Neural cell (in vitro differentiated cells): Measurements from ENCODE around the gene IFT52. TPM values are rescaled to one million over a fixed set of nuclear protein-coding genes. Genes with fewer than 3 reads are reported as not detected.

ENCODE experiments used
- H2AFZ ChIP-seq: fragments of 200-600, 300-800 bp; sonication (generic), shearing (Covaris generic); 2 replicates; pipeline ENCODE4 v1.6.0; 2014; ENCODE audit warnings: low read depth, mild to moderate bottlenecking, antibody characterized with exemption, low read length, moderate library complexity
- H3F3A ChIP-seq: fragments of 200-600 bp; shearing (Covaris generic); 2 replicates; pipeline ENCODE4 v1.6.1; 2016; ENCODE audit warnings: mild to moderate bottlenecking, moderate library complexity, mixed read lengths, antibody characterized with exemption, low read length; ENCODE audit not compliant: insufficient read depth, poor library complexity, severe bottlenecking
- H3K27ac ChIP-seq: fragments of 200-600, 300-800 bp; sonication (generic), shearing (Covaris generic); 2 replicates; pipeline ENCODE4 v1.5.1; 2014; ENCODE audit warnings: mild to moderate bottlenecking, low read length, moderate library complexity
- H3K27me3 ChIP-seq: fragments of 300-800, 200-600 bp; sonication (generic), shearing (Covaris generic); 2 replicates; pipeline ENCODE4 v1.6.0; 2014; ENCODE audit warnings: mild to moderate bottlenecking, low read depth, low read length, moderate library complexity; ENCODE audit not compliant: insufficient read depth
- H3K36me3 ChIP-seq: fragments of 300-800, 200-600 bp; sonication (generic), shearing (Covaris generic); 2 replicates; pipeline ENCODE4 v1.5.1; 2014; ENCODE audit warnings: mild to moderate bottlenecking, antibody characterized with exemption, low read length, moderate library complexity; ENCODE audit not compliant: insufficient read depth
- H3K4me2 ChIP-seq: fragments of 300-800, 200-600 bp; sonication (generic), shearing (Covaris generic); 2 replicates; pipeline ENCODE4 v1.6.0; 2014; ENCODE audit warnings: mild to moderate bottlenecking, low read length
- H3K4me3 ChIP-seq: fragments of 300-800, 200-600 bp; sonication (generic), shearing (Covaris generic); 2 replicates; pipeline ENCODE4 v1.5.1; 2014; ENCODE audit warnings: mild to moderate bottlenecking, low read length, moderate library complexity
- H3K79me2 ChIP-seq: fragments of 200-600 bp; shearing (Covaris generic); replicated peaks from 2 replicates; pipeline ENCODE4 v1.6.0; 2014; ENCODE audit warnings: mild to moderate bottlenecking, low read length, moderate library complexity; ENCODE audit not compliant: insufficient read depth
- H3K9ac ChIP-seq: fragments of 300-800, 200-600 bp; sonication (generic), shearing (Covaris generic); 2 replicates; pipeline ENCODE4 v1.6.1; 2016; ENCODE audit warnings: mild to moderate bottlenecking, low read length, mixed read lengths
- H3K9me2 ChIP-seq: fragments of 200-600 bp; shearing (Covaris generic); 2 replicates; pipeline ENCODE4 v1.6.1; 2016; ENCODE audit warnings: mild to moderate bottlenecking, low read length, mixed read lengths; ENCODE audit not compliant: insufficient read depth
- H3K9me3 ChIP-seq: fragments of 200-600, 300-800 bp; sonication (generic), shearing (Covaris generic); 2 replicates; pipeline ENCODE4 v1.6.1; 2016; ENCODE audit warnings: mild to moderate bottlenecking, mixed run types, low read length, moderate library complexity, mixed read lengths
- H4K20me1 ChIP-seq: fragments of 200-600 bp; shearing (Covaris generic); 2 replicates; pipeline ENCODE4 v1.6.1; 2016; ENCODE audit warnings: mild to moderate bottlenecking, mixed run types; ENCODE audit not compliant: insufficient read depth
- EP300 ChIP-seq: fragments of 450-650 bp; conservative IDR thresholded peaks from 2 replicates; pipeline ENCODE4 v1.6.1; 2014; ENCODE audit warnings: antibody characterized with exemption, mild to moderate bottlenecking, moderate library complexity; ENCODE audit not compliant: poor library complexity, severe bottlenecking
- EZH2 ChIP-seq: fragments of 200-600, 300-800 bp; shearing (Covaris generic), sonication (generic); IDR thresholded peaks from 2 replicates; pipeline ENCODE4 v1.6.1; 2014; ENCODE audit warnings: antibody characterized with exemption, low read length, borderline replicate concordance, mild to moderate bottlenecking; ENCODE audit not compliant: insufficient read depth, poor library complexity, severe bottlenecking
- MXI1 ChIP-seq: fragments of 450-650 bp; conservative IDR thresholded peaks from 2 replicates; pipeline ENCODE4 v1.6.1; 2014; ENCODE audit warnings: antibody characterized with exemption, mild to moderate bottlenecking; ENCODE audit not compliant: poor library complexity, severe bottlenecking
- POLR2AphosphoS5 ChIP-seq: IDR thresholded peaks from 2 replicates; pipeline ENCODE4 v1.6.1; 2012
- RAD21 ChIP-seq: fragments of 450-650 bp; conservative IDR thresholded peaks from 2 replicates; pipeline ENCODE4 v1.6.1; 2014; ENCODE audit warnings: antibody characterized with exemption, mild to moderate bottlenecking, moderate library complexity
- TAF1 ChIP-seq: IDR thresholded peaks from 2 replicates; pipeline ENCODE4 v1.6.1; 2012; ENCODE audit warnings: low read depth
- polyA plus RNA-seq: library from polyadenylated mRNA; depleted of rRNA; stranded (reverse); fragments of >200 nt; gene quantifications from 2 replicates; pipeline ENCODE4 v1.2.3, GENCODE V29; 2014
- TF ChIP-seq, protein P1 (sequence below): fragments of 450-650 bp; IDR thresholded peaks from 2 replicates; pipeline ENCODE4 v1.5.1; 2014; ENCODE audit warnings: antibody characterized with exemption, mild to moderate bottlenecking, moderate library complexity; ENCODE audit not compliant: poor library complexity, severe bottlenecking

The IFT52 gene
- polyA plus RNA-seq, 1 donor from 2014 or later, result 144 TPM

DNA sequence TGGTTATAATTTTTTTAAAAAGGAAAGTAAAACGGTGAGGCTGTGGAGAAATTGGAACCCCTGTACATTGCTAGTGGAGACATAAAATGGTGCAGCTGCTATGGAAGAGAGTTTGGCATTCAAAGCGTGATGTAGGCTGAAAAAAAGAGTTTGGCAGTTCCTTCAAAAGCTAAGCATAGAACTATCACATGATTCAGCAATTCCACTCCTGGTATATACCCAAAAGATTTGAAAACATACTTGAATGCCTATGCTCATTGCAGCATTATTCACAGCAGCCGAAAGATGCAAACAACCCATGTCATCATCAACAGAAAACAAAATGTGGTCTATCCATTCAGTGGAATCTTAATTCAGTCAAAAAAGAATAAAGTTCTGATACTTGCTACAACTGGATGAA, 36.4 kb upstream of the IFT52 start:
- H3K79me2 ChIP-seq, result no peaks in the 10 kb centered on the region
- H3K27me3 ChIP-seq, result no peaks in the 10 kb centered on the region
- no peaks in the 10 kb centered on the region for H4K20me1 ChIP-seq
- H3K27ac ChIP-seq, result no peak overlapping the region
- no peak overlapping the region for H3K4me2 ChIP-seq
- H2AFZ ChIP-seq, result no peak overlapping the region
- H3K36me3 ChIP-seq, result no peaks in the 10 kb centered on the region
- no peaks in the 10 kb centered on the region for H3K9me3 ChIP-seq
- TF ChIP-seq MXI1 (no peak), TAF1 (no peak), EZH2 (no peak), RAD21 (no peak), POLR2AphosphoS5 (no peak), EP300 (no peak)
- TF ChIP-seq, protein P1, sequence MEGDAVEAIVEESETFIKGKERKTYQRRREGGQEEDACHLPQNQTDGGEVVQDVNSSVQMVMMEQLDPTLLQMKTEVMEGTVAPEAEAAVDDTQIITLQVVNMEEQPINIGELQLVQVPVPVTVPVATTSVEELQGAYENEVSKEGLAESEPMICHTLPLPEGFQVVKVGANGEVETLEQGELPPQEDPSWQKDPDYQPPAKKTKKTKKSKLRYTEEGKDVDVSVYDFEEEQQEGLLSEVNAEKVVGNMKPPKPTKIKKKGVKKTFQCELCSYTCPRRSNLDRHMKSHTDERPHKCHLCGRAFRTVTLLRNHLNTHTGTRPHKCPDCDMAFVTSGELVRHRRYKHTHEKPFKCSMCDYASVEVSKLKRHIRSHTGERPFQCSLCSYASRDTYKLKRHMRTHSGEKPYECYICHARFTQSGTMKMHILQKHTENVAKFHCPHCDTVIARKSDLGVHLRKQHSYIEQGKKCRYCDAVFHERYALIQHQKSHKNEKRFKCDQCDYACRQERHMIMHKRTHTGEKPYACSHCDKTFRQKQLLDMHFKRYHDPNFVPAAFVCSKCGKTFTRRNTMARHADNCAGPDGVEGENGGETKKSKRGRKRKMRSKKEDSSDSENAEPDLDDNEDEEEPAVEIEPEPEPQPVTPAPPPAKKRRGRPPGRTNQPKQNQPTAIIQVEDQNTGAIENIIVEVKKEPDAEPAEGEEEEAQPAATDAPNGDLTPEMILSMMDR, result no peak
- H3F3A ChIP-seq, result no peaks in the 10 kb centered on the region
- H3K9me2 ChIP-seq, result no peaks in the 10 kb centered on the region
- no peak overlapping the region for H3K9ac ChIP-seq
- no peak overlapping the region for H3K4me3 ChIP-seq

DNA sequence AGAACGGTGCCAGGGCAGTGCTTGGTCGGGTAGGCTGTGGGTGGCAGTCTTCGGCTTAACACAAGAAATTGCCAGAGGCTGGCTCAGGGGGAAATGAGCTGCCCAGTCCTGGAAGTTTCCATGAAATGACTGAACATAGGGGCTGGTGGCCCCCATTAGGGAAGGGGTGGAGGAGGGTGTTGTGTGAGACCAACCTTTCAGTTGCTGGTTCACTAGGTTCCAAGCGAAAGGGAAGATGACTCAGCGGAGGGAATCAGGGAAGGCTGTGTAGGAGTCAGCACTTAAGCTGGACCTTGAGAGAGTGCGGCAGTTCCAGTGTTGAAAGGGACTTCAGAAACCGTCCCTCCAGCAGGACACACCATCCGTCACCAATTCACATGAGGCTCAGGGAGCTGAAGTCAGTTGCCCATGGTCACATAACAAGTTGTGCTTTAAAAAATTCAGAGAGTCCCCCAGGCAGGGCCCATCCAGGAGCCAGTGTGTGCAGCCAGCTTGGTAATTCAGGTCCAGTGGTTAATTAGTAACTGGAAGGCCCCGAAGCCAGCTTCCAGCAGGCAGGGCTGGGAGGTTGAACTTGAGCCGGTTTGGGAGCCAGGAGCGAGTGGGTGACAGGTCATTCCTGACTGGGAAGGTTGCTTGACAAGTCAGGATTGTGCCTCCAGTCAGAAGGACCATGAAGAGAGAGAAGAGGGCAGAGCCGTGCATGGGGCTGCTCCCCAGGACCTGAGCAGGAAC, 32.2 kb upstream of the IFT52 start, which contains the start of gene SGK2:
Gene SGK2, plus strand, starts transcription at position 616 of the 735 bp plus-strand sequence. CDS start 7,469 bp downstream, outside the sequence.
- H3K4me3 ChIP-seq, result no peak within 1 kb of the TSS
- no peaks in the 10 kb centered on the region for H3F3A ChIP-seq
- H3K9ac ChIP-seq, result no peak within 1 kb of the TSS
- no peak within 1 kb of the TSS for H3K27ac ChIP-seq
- no peaks in the 10 kb centered on the region for H3K9me2 ChIP-seq
- TF ChIP-seq MXI1 (no peak), EP300 (no peak), POLR2AphosphoS5 (no peak), TAF1 (no peak), RAD21 (no peak)
- TF ChIP-seq, protein P1, result no peak
- no peaks in the 10 kb centered on the region for H3K36me3 ChIP-seq
- no peaks in the 10 kb centered on the region for H3K79me2 ChIP-seq
- no peaks in the 10 kb centered on the region for H3K27me3 ChIP-seq
- no peaks in the 10 kb centered on the region for H3K9me3 ChIP-seq
- no peaks in the 10 kb centered on the region for H4K20me1 ChIP-seq
- no peak within 1 kb of the TSS for H3K4me2 ChIP-seq
- no peak within 1 kb of the TSS for H2AFZ ChIP-seq
